Heart right ventricle (tissue), 16 donors: Measurements from ENCODE around the gene NR3C1. TPM values are rescaled to one million over a fixed set of nuclear protein-coding genes. Genes with fewer than 3 reads are reported as not detected.

Source experiments
- ATAC-seq, 8 donors: fragments of 200-7000 bp; cut with Tn5 transposase; one replicate each; pipeline ENCODE4 v1.9.1; 2020; ENCODE audit warnings: mild to moderate bottlenecking in 8 of 8, moderate library complexity in 8 of 8, moderate number of reproducible peaks in 1 of 8
- DNase-seq, 2 donors: peaks; one replicate each; pipeline ENCODE4 v3.0.0-alpha.2; 2020
- H3K27ac ChIP-seq, 10 donors: fragments of 200-600 bp; sonication (generic) in 2 of 10; one replicate each; pipeline versions ENCODE4 v1.5.0 to v1.8.0; 2020 to 2022; ENCODE audit warnings: mild to moderate bottlenecking in 3 of 10
- H3K27me3 ChIP-seq, 7 donors: fragments of 200-600 bp; one replicate each; pipeline ENCODE4 v1.8.0; 2021 to 2022; ENCODE audit warnings: mild to moderate bottlenecking in 2 of 7
- H3K36me3 ChIP-seq, 9 donors: fragments of 200-600 bp; sonication (generic) in 1 of 9; one replicate each; pipeline versions ENCODE4 v1.5.0 to v1.8.0; 2020 to 2022; ENCODE audit warnings: mild to moderate bottlenecking in 2 of 9
- H3K4me1 ChIP-seq, 9 donors: fragments of 200-600 bp; sonication (generic) in 1 of 9; one replicate each; pipeline versions ENCODE4 v1.5.0 to v1.8.0; 2020 to 2022; ENCODE audit warnings: mild to moderate bottlenecking in 4 of 9
- H3K4me3 ChIP-seq, 10 donors: fragments of 200-600 bp; sonication (generic) in 2 of 10; one replicate each; pipeline versions ENCODE4 v1.5.0 to v1.8.0; 2020 to 2022; ENCODE audit warnings: mild to moderate bottlenecking in 7 of 10, moderate library complexity in 2 of 10
- H3K9me3 ChIP-seq, 11 donors: fragments of 200-600 bp in 10 of 11; sonication (generic) in 2 of 11; one replicate each; pipeline versions ENCODE4 v1.5.0 to v1.8.0; 2013 to 2022; ENCODE audit warnings: mild to moderate bottlenecking in 2 of 11, control low read depth in 1 of 11, moderate library complexity in 1 of 11
- WGBS, 2 donors: extraction: QIAGEN DNeasy Blood & Tissue Kit; methylation state at CpG; one replicate each; pipeline ENCODE4 v1.1.7; 2013; ENCODE audit warnings: inconsistent platforms in 1 of 2; 5-methylcytosine and 5-hydroxymethylcytosine counted together
- intact Hi-C, 10 donors: fragments of 100-400 bp; cut with DNase I; formaldehyde crosslinking; loops; one replicate each; pipeline versions ENCODE4 v1.11.1 to v1.14.2; 2022
- polyA plus RNA-seq, 2 donors: library from polyadenylated mRNA; stranded (reverse); fragments of 200-250 nt; gene quantifications; one replicate each; pipeline ENCODE4 v1.2.3, GENCODE V29; 2013
- total RNA-seq, 10 donors: library from RNA; stranded (reverse); fragmentation: NEBNext Ultra II Directional in 3 of 10; extraction: Animal tissue kit (Norgen Biotek cat#: 25700) in 3 of 10; gene quantifications; one replicate each; pipeline versions ENCODE4 v1.2.1 to v1.2.4, GENCODE V29; 2021 to 2023
- TF ChIP-seq, protein P1 (sequence below), 9 donors: fragments of 200-600 bp; sonication (generic) in 2 of 9; IDR thresholded peaks; one replicate each; pipeline versions ENCODE4 v1.5.0 to v1.8.0; 2021 to 2022; ENCODE audit warnings: antibody characterized with exemption in 9 of 9, mild to moderate bottlenecking in 5 of 9, moderate library complexity in 1 of 9
- donor health status: Arrhythmogenic right ventricular cardiomyopathy.
- donor health status: ischemic (EF 13 %, LVEDD 7.1; RV severe dilation, severe dysfunction).
- donor health status: healthy with polysubstance abuse.
- donor health status: DM: no; HTN: yes; CAD: no.
- donor health status: DM: no; HTN: no; CAD: no.
- donor health status: ischemic (EF 25% LVEDD 6.9; RV normal size, moderate dysfunction).
- donor health status: ischemic (EF 25% LVEDD 5.7; RV mildly dilated, moderate dysfunction).
- donor health status: healthy.
- donor health status: DM: yes; HTN: yes; CAD: no.
- donor health status: Ischemic cardiomyopathy.
- donor health status: ischemic (EF 35%, LVEDD 5.7; RV mildly dilated, moderate dysfunction).
- donor health status: nonischemic (EF 11% LVEDD 7.7; RV severe dilation, severe dysfunction).
- donor health status: DM: yes; HTN: yes; CAD: no.
- donor health status: PGD.
- donor health status: ischemic (EF 29% LVEDD 5.4; RV normal size, mild dysfunction).
- donor health status: nonischemic (EF 23%, LVEDD 6.1; RV moderate dilation, normal function).

The NR3C1 gene
- total and polyA plus RNA-seq, 12 donors = 11.0 to 62.3 (median 44.6) TPM

DNA sequence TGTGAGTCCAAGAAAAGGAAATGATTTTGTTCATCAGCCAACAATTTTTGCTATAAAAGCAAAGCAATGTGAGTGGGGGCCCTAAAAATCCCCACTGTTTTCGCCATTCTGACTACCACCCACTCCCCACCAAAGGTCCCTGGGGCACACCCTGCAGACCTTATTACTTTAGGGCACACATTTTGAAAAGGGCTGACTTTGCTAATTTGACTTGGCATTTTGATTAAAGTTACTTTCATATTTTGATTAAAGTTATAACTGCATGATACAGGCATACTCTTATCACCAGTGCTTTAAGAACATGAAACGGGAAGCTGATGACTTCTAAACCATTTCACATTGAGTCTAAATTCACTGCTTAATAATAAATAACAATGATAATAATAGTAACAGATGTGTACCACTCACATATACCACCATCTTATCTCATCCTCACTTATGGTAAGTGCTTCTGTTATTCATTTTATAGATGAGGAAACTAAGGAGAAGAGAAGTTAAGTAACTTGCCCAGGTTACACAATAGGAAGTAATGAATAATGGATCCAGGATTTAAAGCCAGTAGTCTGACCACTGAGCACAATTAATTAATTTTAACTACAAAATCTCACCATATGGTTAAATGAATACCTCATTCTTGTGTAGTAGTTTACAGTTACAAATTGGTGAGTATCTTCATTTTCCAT is 25.4 kb upstream of the NR3C1 start:
- intact Hi-C loops = no loop called here
- TF ChIP-seq, protein P1, sequence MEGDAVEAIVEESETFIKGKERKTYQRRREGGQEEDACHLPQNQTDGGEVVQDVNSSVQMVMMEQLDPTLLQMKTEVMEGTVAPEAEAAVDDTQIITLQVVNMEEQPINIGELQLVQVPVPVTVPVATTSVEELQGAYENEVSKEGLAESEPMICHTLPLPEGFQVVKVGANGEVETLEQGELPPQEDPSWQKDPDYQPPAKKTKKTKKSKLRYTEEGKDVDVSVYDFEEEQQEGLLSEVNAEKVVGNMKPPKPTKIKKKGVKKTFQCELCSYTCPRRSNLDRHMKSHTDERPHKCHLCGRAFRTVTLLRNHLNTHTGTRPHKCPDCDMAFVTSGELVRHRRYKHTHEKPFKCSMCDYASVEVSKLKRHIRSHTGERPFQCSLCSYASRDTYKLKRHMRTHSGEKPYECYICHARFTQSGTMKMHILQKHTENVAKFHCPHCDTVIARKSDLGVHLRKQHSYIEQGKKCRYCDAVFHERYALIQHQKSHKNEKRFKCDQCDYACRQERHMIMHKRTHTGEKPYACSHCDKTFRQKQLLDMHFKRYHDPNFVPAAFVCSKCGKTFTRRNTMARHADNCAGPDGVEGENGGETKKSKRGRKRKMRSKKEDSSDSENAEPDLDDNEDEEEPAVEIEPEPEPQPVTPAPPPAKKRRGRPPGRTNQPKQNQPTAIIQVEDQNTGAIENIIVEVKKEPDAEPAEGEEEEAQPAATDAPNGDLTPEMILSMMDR (IDR thresholded peaks at IDR 0.05) = no peak

DNA sequence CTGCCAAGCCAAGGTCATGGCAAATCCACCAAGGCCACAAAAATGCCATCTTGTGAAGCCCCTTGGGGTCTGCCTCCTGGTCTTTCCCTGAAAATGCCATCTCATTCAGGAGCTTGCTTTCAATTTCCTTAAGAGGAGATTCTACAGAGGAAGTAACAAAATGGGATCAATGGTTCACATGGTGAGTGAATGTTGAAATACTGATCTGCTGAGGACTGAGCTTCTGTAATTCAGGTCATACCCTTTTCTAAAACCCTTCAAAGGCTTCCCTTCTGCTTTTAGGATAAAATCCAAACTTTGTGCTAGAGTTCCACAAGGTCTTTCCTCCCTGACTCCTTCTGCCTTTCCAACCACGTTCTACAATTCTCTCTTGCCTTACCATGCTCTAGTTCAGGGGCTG is 24.7 kb upstream of the NR3C1 start:
- peak in 1 of 8 donors; percentile 29 for ATAC-seq

More for the DNA sequence above, 25.4 kb upstream of the NR3C1 start:
- H3K36me3 ChIP-seq = no peaks in the 10 kb centered on the region
- H3K4me3 ChIP-seq = no peak overlapping the region
- H3K9me3 ChIP-seq = no peaks in the 10 kb centered on the region
- 94% methylated on average over 2 of the region's 2 CpGs for WGBS, 2 donors
- no peak for DNase-seq
- peaks cover 0 to 19% (median 0%) of the 10 kb centered on the region in 9 donors for H3K4me1 ChIP-seq
- ATAC-seq = no peak
- no peaks in the 10 kb centered on the region for H3K27me3 ChIP-seq
- peak overlapping the region in 1 of 10 donors; percentile 46 for H3K27ac ChIP-seq

DNA sequence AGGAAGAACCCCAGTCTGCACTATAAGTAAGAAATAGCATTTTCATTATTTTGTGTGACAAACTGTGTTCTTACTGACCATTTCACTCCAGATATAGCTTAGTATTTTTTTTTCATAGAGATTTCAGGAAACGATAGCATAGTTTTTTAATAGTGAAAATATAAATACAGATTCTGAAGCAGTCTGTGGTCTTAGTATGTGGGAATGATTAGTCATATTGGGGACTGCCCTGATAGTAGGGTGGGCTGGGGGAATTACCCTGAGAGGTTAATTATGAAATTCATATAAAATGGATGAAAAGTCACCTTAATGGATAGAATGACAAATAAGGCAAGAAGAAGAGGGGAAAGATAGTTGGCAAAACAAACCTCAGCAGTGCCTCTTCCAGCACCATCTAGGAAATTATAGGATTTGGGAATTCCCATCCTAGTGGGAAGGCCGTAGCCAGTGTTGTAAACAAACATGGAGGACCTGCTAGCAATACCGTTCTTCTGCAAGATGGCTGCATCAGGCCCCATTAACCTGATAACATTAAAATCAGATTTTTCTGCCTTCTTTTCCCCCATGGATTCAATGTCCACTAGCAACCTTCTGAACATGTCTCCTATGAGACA is 23.7 kb upstream of the NR3C1 start:
- H3K4me3 ChIP-seq = no peak overlapping the region
- no peaks in the 10 kb centered on the region for H3K9me3 ChIP-seq
- DNase-seq = no peak
- TF ChIP-seq, protein P1 (IDR thresholded peaks at IDR 0.05) = no peak
- H3K4me1 ChIP-seq = peaks cover 0 to 19% (median 0%) of the 10 kb centered on the region in 9 donors
- H3K27me3 ChIP-seq = no peaks in the 10 kb centered on the region
- 94 to 97% methylated on average over 3 of the region's 3 CpGs for WGBS, 2 donors
- no peak overlapping the region for H3K27ac ChIP-seq
- no peaks in the 10 kb centered on the region for H3K36me3 ChIP-seq
- intact Hi-C loops = no loop called here
- ATAC-seq = no peak

More for the DNA sequence above, 24.7 kb upstream of the NR3C1 start:
- no peaks in the 10 kb centered on the region for H3K27me3 ChIP-seq
- H3K4me1 ChIP-seq = peaks cover 0 to 19% (median 0%) of the 10 kb centered on the region in 9 donors
- H3K36me3 ChIP-seq = no peaks in the 10 kb centered on the region
- intact Hi-C loops = no loop called here
- no peaks in the 10 kb centered on the region for H3K9me3 ChIP-seq
- peak overlapping the region in 1 of 10 donors; percentile 46 for H3K27ac ChIP-seq
- WGBS, 2 donors = 90 to 94% methylated on average over 1 of the region's 1 CpG
- DNase-seq = no peak
- no peak overlapping the region for H3K4me3 ChIP-seq
- TF ChIP-seq, protein P1 (IDR thresholded peaks at IDR 0.05) = no peak

DNA sequence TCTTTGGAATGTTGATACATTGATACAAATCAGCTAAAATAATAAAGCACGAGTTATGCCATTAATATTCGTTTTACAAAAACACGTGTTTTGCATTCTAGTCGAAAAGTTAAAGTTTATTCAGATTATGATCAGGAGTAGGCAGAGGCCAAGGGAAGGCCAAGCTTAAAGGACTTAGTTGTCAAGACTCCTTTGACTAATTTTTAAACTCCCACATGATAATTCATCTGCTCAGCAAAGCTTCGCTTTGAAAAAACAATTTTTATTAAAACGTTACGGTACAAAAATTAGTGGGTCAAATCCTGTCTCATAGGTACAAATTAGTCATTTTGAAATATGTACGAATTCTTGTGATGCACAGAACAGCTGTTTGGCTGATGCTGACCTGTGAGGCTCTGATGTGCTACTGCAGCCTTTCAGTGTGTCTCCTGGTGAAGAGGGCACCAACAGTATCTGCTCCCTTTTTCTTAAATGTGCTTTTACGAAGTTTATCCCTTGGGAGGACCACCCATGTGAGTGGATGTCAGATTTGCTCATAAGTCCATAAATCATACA is 23.0 kb upstream of the NR3C1 start:
- H3K27me3 ChIP-seq = no peaks in the 10 kb centered on the region
- ATAC-seq = no peak
- H3K27ac ChIP-seq = no peak overlapping the region
- TF ChIP-seq, protein P1 (IDR thresholded peaks at IDR 0.05) = no peak
- H3K4me1 ChIP-seq = peaks cover 0 to 19% (median 0%) of the 10 kb centered on the region in 9 donors
- no peaks in the 10 kb centered on the region for H3K36me3 ChIP-seq
- intact Hi-C loops = no loop called here
- 92% methylated on average over 9 of the region's 9 CpGs for WGBS, 2 donors
- no peak for DNase-seq
- no peaks in the 10 kb centered on the region for H3K9me3 ChIP-seq
- H3K4me3 ChIP-seq = no peak overlapping the region
